Mucosa of descending colon (tissue), 3 donors: Measurements from ENCODE around the gene NEDD8. TPM values are rescaled to one million over a fixed set of nuclear protein-coding genes. Genes with fewer than 3 reads are reported as not detected.
A peak's percentile ranks its signal among the peaks of the same experiment; 100 is the strongest.

ENCODE experiments used
- ATAC-seq: fragments of 200-7000 bp; cut with Tn5 transposase; one replicate; pipeline ENCODE4 v1.9.1; 2020; ENCODE audit warnings: mild to moderate bottlenecking, moderate library complexity
- DNase-seq, 3 donors: peaks; one replicate each; pipeline ENCODE4 v3.0.0-alpha.2; 2020
- H3K36me3 ChIP-seq: fragments of 200-600 bp; one replicate; pipeline ENCODE4 v1.8.0; 2021; ENCODE audit warnings: low read depth, mild to moderate bottlenecking
- H3K4me1 ChIP-seq: fragments of 200-600 bp; one replicate; pipeline ENCODE4 v1.8.0; 2021; ENCODE audit warnings: low read depth, mild to moderate bottlenecking
- H3K4me3 ChIP-seq: fragments of 200-600 bp; one replicate; pipeline ENCODE4 v1.8.0; 2021; ENCODE audit warnings: mild to moderate bottlenecking
- H3K9me3 ChIP-seq: fragments of 200-600 bp; one replicate; pipeline ENCODE4 v1.8.0; 2021; ENCODE audit warnings: mild to moderate bottlenecking
- CTCF ChIP-seq: fragments of 200-600 bp; IDR thresholded peaks from one replicate; pipeline ENCODE4 v1.8.0; 2022; ENCODE audit warnings: antibody characterized with exemption, mild to moderate bottlenecking
- intact Hi-C, 2 donors: fragments of 100-400 bp; cut with DNase I in 1 of 2; cut with micrococcal nuclease in 1 of 2; formaldehyde crosslinking; loops; one replicate each; pipeline versions ENCODE4 v1.11.0 to v1.11.1; 2022; cut with DNase I, micrococcal nuclease
- long read RNA-seq, 2 donors: library from polyadenylated mRNA; unstranded; transcript quantifications; one replicate each; pipeline ENCODE4 v2.0.0, GENCODE V29; 2019 to 2021
- total RNA-seq, 3 donors: library from RNA; stranded (reverse); fragmentation: NEBNext Ultra II Directional in 2 of 3; extraction: Animal tissue kit (Norgen Biotek cat#: 25700) in 2 of 3; gene quantifications; one replicate each; pipeline versions ENCODE4 v1.2.1 to v1.2.4, GENCODE V29; 2021 to 2023
- donor health status: DM: no; HTN: no; CAD: no; lungs with moderate emphysema.
- donor health status: DM: no; HTN: no; CAD: no.
- donor health status: DM: no; HTN: yes; CAD: no.

Gene NEDD8
- total RNA-seq = 100 to 1,000 TPM; 108 to 150 (median 131) TPM
- long read RNA-seq, donor 1, transcript NEDD8-201 (4 exons, 708 nt) = major isoform, 58 of 64 reads
- long read RNA-seq, donor 1, partial matches to known transcripts = 1 of 64 reads
- long read RNA-seq, donor 1, other reads (novel, unspliced or antisense) = 2 of 64 reads
- long read RNA-seq, donor 2, transcript NEDD8-201 (4 exons, 708 nt) = major isoform, 81 of 84 reads
- long read RNA-seq, donor 2, partial matches to known transcripts = 0 of 84 reads
- long read RNA-seq, donor 2, other reads (novel, unspliced or antisense) = 0 of 84 reads

- TF ChIP-seq CTCF = no peak
- peak within 1 kb of the TSS; percentile 71 for H3K4me3 ChIP-seq
- no peaks in the 10 kb centered on the region for H3K9me3 ChIP-seq
- DNase-seq = peak; percentile 90 to 95 (median 91)
- ATAC-seq = peak; percentile 91
- intact Hi-C loops = no loop called here
- peaks cover 4% of the 10 kb centered on the region for H3K36me3 ChIP-seq
- peaks cover 12% of the 10 kb centered on the region for H3K4me1 ChIP-seq
Measured at GRCh38 chr14:24232121-24232644, at the start of gene NEDD8. Gene NEDD8, minus strand, starts transcription at chr14:24232367. Its CDS starts 100 bp downstream, at chr14:24232267.

GRCh38 chr14:24281636-24282035, 49.5 kb upstream of the NEDD8 start:
- DNase-seq (no peak), ATAC-seq (no peak)
- Histone ChIP-seq H3K4me1 (no peaks in the 10 kb centered on the region), H3K36me3 (no peaks in the 10 kb centered on the region), H3K9me3 (no peaks in the 10 kb centered on the region), H3K4me3 (no peak overlapping the region)
- intact Hi-C loops = no loop called here
- TF ChIP-seq CTCF = no peak

GRCh38 chr14:24280797-24281460, 48.8 kb upstream of the NEDD8 start:
- DNase-seq (peak in 1 of 3 donors; percentile 7), ATAC-seq (no peak)
- no peak for TF ChIP-seq CTCF
- Histone ChIP-seq H3K36me3 (no peaks in the 10 kb centered on the region), H3K9me3 (no peaks in the 10 kb centered on the region), H3K4me1 (no peaks in the 10 kb centered on the region), H3K4me3 (no peak overlapping the region)
- intact Hi-C loops = no loop called here

- DNase-seq (no peak), ATAC-seq (peak; percentile 41)
- Histone ChIP-seq H3K36me3 (no peaks in the 10 kb centered on the region), H3K4me1 (no peaks in the 10 kb centered on the region), H3K9me3 (no peaks in the 10 kb centered on the region), H3K4me3 (no peak overlapping the region)
- intact Hi-C loops = no loop called here
- no peak for TF ChIP-seq CTCF
Measured at GRCh38 chr14:24279301-24280186, 47.4 kb upstream of the NEDD8 start.

- Histone ChIP-seq H3K36me3 (no peaks in the 10 kb centered on the region), H3K9me3 (no peaks in the 10 kb centered on the region), H3K4me1 (no peaks in the 10 kb centered on the region), H3K4me3 (no peak overlapping the region)
- ATAC-seq (no peak), DNase-seq (no peak)
- intact Hi-C loops = no loop called here
- no peak for TF ChIP-seq CTCF
Measured at GRCh38 chr14:24278424-24278823, 46.3 kb upstream of the NEDD8 start.
